Middle frontal gyrus (tissue), 1 donor: ENCODE measurements around the gene NVL.
"Not testable (repeated sequence)": the region's sequence is repeated elsewhere in the genome, so short reads cannot be mapped to it uniquely, and the experiment has no call there.

Experiments used
- DNase-seq: peaks from one replicate; pipeline ENCODE4 v3.0.0-alpha.2; 2015; ENCODE audit warnings: low spot score; ENCODE audit errors: extremely low spot score

Gene NVL

DNA sequence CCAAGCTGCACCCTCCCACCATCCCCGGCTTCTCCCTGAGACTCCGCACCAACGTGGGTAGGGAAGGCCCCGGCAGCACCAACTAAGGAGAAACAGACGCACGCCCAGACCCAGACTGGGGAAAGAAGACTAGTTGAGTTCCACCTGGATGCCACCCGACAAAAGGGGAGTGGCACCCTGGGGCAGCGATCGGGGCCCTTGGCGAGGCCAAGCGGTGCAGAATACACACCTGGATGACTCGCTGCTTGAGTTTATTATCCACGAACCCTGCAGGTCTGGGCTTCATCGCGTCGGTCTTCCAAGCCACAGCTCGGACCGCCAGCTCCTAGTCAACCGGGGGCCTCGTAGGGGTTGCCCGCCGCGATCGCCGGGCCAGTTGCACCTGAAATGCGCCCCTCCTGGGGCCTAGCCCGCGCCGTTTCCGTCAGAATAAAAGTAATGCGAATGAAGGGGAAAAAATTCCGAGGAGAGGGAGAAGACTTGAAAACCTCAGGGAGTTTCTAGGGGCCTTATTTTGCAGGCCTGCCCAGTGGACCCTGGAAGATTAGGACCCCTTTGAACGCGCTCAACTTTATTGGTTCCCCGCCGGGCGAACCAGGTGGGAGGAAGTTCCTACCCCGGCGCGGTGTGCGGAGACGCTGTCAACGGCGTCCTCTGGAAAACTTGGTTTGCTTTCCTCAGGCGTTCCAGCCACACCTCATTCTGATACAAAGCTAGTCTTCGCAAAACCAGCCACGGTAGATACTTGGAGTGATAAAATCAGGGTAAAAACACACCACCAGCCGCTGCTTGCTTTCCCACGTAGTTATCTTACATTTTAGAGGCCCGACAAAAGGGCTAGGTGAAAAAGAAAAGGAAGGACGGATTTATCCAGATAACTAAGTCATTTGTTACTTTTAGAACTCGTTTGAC lies at the start of gene NVL:
Gene NVL (minus strand): TSS at position 331 of the 912 bp plus-strand sequence. CDS start 45 bp downstream, at position 286.
- DNase-seq, result peak; percentile 82

DNA sequence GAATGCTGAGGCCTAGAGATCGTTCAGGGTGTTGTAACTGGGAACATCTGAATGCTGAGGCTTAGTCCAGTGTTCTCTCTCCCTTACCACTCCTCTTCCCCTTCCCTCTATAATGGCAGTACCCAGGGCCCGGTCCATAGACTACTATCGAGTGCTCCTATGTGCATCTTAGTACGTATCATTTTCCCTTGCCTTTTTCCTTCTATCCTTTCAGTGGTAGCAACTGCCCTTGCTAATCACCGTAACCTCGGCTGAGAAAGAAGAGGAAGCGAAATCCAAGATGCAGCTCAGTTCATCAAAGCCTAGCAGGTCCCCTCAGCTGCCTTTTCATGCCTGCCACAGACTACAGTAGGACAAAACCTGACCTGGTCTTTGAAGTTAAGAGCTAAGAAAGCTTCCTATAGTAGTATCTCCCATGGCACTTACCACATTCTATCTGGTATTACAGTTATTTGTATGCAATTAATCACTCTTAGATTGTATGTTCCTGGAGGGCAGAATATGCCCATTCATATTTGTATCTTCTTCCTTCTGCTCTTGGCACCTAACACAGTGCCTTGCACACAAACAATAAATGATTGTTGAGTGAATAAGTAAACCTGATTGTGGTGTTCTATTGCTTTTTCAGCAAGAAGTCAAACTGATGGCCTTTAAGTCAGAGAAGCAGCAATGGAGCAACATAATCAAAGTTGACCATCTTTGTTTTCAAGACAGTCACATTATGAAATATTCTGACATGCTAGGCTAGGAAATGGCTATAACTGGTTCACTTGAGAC lies 49.1 kb upstream of the NVL start:
- no peak for DNase-seq

DNA sequence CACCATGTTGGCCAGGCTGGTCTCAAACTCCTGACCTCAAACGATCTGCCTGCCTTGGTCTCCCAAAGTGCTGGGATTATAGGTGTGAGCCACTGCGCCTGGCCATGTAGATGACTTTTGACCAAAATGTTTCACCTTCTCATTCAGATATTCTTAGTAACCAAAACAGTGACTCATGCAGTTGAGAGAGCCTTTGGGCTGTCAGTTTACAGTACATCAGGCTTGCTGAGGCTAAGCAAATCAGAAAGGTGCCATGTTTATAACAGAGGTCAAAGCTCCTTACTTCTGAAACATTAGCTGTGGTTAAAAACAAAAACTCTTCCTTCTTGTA lies 47.7 kb upstream of the NVL start:
- no peak for DNase-seq

DNA sequence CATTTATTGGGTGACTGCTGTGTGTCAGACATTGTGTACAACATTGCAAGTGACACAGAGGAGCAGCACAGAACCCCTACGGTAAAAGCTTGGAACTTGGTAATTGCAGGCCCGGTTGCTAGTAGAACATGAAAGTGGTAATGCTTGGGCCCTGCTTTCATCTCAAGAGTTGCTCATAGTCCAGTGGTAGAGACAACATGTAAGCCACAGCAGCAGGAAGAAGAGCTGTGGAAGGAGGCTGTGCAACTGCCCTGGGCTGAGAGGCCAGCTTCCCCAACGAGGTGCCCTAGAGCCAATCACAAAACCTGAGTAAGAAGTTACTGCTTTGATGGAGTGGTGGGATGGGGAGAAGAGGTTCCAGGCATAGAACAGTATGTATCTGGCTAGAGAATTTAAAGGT lies 45.1 kb upstream of the NVL start:
- DNase-seq, result no peak

DNA sequence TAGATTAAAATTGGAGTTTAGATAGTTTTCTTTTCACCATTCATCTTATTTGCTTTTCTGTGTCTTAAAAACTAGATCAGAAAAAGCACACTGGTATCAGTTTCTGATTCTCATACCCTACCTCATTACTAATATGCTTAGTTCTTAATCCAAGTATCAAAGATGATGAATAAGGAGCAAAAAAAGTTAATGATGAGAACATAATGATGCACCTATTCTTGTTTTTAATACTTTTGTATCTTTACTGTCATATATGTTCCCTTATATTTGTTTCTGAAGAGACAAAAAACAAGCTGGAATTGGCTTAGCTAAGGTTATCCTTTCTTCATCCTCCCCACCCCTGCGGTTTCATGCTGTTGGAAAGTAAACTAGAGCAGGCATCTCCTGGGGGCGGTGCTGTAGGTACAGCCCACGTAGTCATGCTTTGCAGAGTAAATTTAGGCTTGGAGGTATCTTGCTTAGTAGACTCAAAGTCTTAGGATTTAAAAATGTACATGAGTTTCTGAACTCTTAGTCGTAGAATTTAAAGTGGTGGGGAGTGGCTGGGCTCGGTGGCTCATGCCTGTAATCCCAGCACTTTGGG lies 43.1 kb upstream of the NVL start:
- no peak for DNase-seq

DNA sequence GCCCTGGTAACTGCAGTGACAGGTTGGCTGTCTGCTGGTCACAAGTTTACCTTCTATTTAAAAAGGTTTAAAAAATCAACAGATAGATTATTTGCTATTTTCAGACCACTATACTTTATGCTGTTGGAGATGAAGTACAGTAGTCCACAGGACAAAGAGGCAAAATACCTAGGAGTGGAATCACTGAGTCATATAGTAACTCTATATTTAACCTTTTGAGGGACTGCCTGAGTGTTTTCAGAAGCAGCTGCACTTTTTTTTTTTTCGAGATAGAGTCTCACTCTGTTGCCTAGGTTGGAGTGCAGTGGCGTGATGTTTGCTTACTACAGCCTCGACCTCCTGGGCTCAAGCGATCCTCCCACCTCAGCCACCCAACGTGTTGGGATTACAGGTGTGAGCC lies 38.4 kb upstream of the NVL start:
- DNase-seq, result no peak

DNA sequence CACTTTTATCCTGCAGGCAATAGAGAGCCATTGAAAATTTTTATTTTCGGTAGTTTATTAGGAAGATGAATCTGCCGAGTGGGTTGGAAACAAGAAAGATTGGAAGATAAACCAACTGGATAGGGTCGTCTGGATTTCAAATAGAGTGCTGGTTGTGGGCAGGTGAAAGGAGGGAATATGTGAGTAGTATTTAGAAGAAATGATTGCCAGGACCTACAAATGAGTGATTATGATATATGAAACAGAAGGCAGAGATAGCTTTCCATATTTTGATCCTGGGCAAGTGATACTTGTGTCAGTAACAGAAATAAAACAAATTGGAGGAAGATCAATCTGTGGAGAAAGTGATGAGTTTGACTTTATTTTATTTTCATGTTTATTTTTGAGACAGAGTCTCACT lies 29.2 kb upstream of the NVL start:
- DNase-seq, result no peak

DNA sequence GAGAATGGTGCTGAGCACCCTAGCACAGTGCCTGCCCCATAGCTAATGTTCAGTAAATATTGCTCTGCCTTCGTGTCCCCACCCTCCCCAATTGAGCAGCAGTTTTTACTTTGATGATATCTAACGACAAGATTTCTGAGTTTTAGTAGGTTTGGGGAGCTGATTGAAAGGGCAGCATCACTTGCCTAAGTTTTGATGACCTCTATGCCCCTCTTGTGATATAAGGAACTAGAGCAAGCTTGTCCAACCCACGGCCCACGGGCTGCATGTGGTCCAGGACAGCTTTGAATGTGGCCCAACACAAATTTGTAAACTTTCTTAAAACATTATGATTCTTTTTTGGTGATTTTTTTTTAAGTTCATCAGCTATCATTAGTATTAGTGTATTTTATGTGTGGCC lies 28.3 kb upstream of the NVL start:
- DNase-seq, result no peak

DNA sequence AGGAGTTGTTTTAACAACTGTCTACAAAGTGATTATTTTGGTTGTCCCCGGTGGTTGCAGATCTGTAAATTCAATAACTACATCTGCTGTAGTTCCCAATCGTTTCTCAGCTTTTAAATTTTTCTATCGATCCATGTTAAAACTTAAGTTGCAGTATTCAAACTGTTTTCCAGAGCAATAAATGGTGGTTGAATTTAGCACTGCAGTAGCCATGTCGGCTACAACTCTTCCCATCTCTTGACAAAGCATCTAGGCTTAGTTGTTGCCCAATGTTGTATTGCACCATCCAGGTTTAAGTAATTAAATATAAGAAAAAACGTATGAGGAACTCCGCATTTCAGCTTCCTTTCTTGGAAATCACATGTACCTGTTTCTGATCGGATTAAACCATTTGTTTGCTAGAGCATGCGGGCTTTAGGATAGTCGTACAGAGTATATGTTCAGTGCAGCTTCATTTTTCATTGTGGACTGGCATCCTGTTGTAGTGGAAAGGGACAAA lies 27.7 kb upstream of the NVL start:
- DNase-seq, result no peak

DNA sequence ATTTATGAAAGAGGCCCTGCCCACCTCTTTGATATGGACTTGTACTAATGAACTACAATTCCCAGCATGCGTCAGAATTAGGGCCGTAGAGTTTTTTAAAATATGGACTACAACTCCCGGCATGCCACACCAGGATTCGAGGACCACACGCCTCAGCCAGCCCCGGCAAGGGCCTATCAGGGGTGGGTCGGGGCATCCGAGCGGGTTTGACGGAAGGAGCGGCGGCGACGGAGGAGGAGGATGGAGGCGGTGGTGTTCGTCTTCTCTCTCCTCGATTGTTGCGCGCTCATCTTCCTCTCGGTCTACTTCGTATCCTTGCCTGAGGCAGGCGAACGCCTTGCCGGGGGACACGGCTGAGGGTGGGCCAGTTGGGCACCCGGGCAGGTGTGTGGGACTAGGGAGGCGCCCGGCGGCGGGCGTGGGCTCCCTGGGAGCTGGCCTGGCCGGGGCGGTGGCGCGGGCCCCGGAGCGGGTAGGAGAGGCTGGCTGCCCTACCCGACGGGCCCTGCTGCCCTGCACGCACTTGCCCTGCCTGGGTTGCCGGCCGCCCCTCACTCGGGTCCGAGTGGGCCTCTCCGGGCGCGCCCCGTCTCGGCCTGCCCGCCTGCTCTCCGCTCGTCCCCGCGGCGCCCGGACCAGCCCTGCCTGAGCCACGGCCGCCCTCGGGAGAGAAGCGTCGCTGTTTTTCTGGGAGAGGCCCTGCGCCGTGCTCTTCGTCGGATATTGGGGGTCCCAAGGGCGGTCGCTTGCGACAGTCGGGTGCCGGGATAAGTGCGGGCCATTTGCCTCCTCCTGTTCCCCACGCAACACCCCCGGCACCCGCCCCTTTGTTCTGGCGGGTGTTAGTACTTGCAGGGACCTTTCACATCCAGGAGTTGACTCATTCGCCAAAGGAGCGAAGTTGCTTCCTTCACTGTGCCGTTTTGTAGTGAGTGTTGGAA lies 27.0 kb upstream of the NVL start, which contains the start of gene CNIH4:
Gene CNIH4 (plus strand): TSS at position 195 of the 941 bp plus-strand sequence. CDS start 46 bp downstream, at position 241.
- peak; percentile 95 for DNase-seq

DNA sequence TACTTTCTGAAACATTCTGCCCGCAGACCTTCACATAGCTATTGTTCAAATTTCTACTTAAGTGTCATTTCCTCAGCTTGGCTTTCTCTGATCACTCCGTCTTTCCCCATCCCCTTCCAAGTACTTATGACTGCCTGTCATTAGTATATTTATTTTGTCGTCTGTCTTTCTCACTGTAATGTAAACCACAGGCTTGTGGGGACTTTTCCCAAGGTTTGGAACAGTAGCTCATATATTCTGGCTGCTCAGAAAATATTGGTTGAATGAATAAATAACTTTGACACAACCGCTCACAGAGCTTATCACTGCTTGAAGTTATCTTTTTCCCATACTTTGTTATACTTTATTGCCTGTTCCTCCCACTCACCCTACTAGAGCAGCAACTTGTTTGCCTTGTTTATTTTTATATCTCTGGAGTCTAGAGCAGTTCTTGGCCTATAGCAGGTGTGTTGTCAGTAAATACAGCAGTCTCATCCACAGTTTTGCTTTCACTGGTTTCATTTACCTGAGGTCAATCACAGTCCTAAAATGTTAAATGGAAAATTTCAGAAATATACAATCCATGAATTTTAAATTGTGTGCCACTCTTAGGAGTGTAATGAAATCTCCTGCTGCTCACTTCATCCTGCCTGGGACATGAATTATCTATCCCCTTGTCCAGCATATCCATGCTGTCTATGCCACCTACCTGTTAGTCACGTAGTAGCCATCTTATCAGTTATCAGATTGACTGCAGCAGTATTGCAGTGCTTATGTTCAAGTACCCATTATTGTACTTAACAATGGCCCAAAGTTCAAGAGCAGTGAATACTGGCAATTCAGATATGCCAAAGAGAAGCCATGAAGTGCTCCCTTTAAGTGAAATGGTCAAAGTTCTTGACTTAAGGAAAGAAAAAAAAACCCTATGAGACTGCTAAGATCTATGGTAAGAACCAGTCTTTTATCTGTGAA lies 24.3 kb upstream of the NVL start:
- no peak for DNase-seq

DNA sequence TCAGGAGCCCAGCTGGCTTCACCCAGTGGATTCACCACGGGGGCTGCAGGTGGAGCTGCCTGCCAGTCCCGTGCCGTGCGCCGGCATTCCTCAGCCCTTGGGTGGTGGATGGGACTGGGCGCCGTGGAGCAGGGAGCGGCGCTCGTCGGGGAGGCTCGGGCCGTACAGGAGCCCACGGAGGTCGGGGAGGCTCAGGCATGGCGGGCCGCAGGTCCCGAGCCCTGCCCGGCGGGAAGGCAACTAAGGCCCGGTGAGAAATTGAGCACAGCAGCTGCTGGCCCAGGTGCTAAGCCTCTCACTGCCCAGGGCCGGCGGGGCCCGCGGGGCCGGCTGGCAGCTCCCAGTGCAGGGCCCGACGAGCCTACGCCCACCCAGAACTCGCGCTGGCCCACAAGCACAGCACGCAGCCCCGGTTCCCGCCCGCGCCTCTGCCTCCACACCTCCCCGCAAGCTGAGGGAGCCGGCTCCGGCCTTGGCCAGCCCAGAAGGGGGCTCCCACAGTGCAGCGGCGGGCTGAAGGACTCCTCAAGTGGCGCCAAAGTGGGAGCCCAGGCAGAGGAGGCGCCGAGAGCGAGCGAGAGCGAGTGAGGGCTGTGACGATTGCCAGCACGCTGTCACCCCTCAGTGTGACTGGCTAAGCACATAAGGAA lies 22.6 kb upstream of the NVL start:
- DNase-seq, result not testable (repeated sequence)

DNA sequence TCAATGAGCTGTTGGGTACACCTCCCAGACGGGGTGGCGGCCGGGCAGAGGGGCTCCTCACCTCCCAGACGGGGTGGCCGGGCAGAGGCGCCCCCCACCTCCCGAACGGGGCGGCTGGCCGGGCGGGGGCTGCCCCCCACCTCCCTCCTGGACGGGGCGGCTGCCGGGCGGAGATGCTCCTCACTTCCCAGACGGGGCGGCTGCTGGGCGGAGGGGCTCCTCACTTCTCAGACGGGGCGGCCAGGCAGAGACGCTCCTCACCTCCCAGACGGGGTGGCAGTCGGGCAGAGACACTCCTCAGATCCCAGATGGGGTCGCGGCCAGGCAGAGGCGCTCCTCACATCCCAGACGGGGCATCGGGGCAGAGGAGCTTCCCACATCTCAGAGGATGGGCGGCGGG lies 19.7 kb upstream of the NVL start:
- not testable (repeated sequence) for DNase-seq

DNA sequence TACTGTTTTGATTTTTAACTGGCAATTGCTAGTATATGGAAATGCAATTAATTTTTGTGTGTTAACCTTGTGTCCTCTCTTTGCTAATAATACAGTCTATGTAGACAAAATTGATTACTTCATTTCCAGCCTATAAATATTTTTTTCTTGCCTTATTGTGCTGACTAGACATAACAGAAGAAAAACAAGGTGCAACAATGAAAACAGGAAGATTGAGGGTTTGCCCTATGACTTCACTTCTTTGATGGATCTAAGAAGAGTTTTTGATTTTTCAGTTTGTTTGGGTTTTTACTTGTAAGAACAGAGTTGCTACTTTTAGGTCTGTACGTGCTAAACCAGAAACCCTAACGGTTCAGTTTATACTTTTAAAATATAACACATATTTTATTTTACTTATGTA lies 18.2 kb upstream of the NVL start:
- DNase-seq, result no peak

DNA sequence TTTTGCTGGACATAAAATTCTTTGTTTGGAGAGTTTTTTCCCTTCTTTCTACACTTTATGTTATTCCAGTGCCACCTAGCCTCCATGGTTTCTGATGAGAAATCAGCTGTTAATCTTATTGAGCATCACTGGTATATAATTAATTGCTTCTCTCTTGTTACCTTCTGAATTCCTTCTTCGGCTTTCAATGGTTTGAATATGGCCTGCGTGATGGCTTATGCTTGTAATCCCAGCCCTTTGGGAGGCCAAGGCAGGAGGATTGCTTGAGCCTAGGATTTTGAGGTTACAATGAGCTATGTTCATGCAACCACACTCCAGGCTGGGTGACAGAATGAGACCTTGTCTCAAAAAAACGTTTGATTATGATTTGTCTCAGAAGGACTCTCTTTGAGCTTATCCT lies 13.7 kb upstream of the NVL start:
- no peak for DNase-seq

DNA sequence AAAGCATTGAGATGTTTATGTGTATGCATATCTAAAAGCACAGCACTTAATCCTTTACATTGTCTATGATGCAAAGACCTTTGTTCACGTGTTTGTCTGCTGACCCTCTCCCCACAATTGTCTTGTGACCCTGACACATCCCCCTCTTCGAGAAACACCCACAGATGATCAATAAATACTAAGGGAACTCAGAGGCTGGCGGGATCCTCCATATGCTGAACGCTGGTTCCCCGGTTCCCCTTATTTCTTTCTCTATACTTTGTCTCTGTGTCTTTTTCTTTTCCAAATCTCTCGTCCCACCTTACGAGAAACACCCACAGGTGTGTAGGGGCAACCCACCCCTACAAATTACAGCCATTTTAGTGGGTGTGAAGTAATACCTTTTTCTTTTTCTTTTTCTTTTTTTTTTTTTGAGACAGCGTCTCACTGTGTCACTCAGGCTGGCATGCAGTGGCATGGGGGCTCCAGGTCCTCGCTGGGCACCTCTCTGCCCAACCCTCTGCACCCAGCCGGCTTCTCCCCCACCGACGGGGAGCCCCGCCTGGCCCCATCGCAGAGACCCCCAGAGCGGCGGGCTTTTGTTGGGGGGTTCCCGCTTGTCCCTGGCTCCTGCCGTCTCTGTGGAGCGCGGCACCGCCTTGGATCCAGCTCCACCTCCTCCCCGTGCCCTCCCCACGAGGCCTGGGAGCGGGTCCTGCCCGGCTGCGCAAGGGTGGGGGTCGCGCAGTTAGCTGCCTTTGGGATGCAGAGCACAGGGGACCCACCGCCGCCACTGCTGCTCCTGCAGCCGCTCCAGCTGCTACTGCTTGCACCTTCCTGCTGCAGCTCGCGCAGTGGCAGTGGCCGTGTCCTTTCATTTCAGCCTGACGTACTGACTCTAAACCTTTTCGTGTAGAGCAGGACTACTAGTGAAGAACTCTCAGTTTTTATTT lies 10.7 kb upstream of the NVL start:
- not testable (repeated sequence) for DNase-seq

DNA sequence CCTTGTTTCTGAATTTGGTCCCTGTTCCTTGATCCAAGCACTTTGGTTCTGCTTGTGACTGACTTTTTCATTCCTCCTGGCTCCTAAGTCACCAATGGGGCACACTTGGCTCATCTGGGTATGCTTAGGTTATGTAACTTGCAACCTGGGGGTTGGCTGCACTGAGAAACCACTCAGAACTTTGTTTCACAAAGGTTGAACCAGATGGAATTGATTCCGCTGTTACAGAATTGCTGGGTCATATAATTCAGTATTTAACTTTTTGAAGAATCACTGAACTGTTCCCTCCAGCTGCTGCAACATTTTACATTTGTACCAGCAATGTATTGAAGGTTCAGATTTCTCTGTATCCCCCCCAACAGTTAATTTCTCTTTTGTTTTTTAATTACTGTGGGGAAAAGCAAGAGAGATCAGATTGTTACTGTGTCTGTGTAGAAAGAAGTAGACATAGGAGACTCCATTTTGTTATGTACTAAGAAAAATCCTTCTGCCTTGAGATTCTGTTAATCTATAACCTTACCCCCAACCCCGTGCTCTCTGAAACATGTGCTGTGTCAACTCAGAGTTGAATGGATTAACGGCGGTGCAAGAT lies 9.6 kb upstream of the NVL start:
- DNase-seq, result no peak
